Measurements from ENCODE around the gene KRT35.

DNA sequence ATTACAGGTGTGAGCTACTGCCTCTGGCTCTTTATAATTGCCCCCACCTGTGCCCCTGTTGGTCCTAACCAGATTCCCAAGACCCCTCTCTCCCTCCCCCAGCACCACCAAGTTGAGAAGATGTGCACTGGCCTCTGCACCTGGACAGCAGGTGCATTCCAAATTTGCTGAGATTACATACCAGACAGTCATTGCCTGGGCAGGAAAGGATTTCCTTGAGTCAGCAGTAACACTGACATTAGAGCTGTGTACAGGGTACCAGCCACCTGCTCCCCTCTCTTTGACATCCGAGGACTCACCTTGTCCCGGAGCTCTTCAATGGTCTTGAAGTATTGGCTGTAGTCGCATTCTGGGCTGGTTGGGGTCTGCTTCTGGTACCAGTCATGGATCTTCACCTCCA is 37.1 kb upstream of the KRT35 start:
- TF ChIP-seq EP300 (IDR thresholded peaks at IDR 0.05) (no peak), POLR2AphosphoS5 (IDR thresholded peaks at IDR 0.05) (no peak), POLR2A (IDR thresholded peaks at IDR 0.05) (no peak)
- TF ChIP-seq, protein P1, sequence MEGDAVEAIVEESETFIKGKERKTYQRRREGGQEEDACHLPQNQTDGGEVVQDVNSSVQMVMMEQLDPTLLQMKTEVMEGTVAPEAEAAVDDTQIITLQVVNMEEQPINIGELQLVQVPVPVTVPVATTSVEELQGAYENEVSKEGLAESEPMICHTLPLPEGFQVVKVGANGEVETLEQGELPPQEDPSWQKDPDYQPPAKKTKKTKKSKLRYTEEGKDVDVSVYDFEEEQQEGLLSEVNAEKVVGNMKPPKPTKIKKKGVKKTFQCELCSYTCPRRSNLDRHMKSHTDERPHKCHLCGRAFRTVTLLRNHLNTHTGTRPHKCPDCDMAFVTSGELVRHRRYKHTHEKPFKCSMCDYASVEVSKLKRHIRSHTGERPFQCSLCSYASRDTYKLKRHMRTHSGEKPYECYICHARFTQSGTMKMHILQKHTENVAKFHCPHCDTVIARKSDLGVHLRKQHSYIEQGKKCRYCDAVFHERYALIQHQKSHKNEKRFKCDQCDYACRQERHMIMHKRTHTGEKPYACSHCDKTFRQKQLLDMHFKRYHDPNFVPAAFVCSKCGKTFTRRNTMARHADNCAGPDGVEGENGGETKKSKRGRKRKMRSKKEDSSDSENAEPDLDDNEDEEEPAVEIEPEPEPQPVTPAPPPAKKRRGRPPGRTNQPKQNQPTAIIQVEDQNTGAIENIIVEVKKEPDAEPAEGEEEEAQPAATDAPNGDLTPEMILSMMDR (IDR thresholded peaks at IDR 0.05) = no peak
